CD14-positive monocyte (primary cell): ENCODE measurements around the gene IER3IP1. TPM values are rescaled to one million over a fixed set of nuclear protein-coding genes. Genes with fewer than 3 reads are reported as not detected.
A peak's percentile ranks its signal among the peaks of the same experiment; 100 is the strongest.
"Not testable (repeated sequence)": the region's sequence is repeated elsewhere in the genome, so short reads cannot be mapped to it uniquely, and the experiment has no call there.

ENCODE experiments used
- DNase-seq, 3 donors: peaks; one replicate each; pipeline ENCODE4 v3.0.0-alpha.2; 2011 to 2022
- H2AFZ ChIP-seq: 2 replicates; pipeline ENCODE4 v1.6.0; 2012; ENCODE audit warnings: mild to moderate bottlenecking, low read depth, low read length, inconsistent platforms; ENCODE audit not compliant: insufficient read depth, poor library complexity, severe bottlenecking
- H3K27ac ChIP-seq, 2 donors: 1 replicate in 1 of 2; 2 replicates in 1 of 2; pipeline ENCODE4 v1.5.1; 2012 to 2013; ENCODE audit warnings: low read length in 2 of 2, control low read depth in 1 of 2, inconsistent platforms in 1 of 2, low read depth in 1 of 2, mild to moderate bottlenecking in 1 of 2
- H3K27me3 ChIP-seq, 2 donors: one replicate each; pipeline versions ENCODE4 v1.6.0 to v1.6.1; 2011 to 2013; ENCODE audit warnings: low read length in 2 of 2; ENCODE audit not compliant: control insufficient read depth in 2 of 2, insufficient read depth in 2 of 2
- H3K36me3 ChIP-seq, 2 donors: replicated peaks in 1 of 2; 1 replicate in 1 of 2; 2 replicates in 1 of 2; pipeline versions ENCODE4 v1.5.1 to v1.6.1; 2012 to 2013; ENCODE audit warnings: low read length in 2 of 2, control low read depth in 1 of 2, inconsistent platforms in 1 of 2, mild to moderate bottlenecking in 1 of 2; ENCODE audit not compliant: insufficient read depth in 2 of 2, control insufficient read depth in 1 of 2
- H3K4me1 ChIP-seq, 2 donors: 1 replicate in 1 of 2; 2 replicates in 1 of 2; pipeline versions ENCODE4 v1.5.1 to v1.6.1; 2012 to 2013; ENCODE audit warnings: low read length in 2 of 2, control low read depth in 1 of 2, inconsistent platforms in 1 of 2, mild to moderate bottlenecking in 1 of 2, moderate library complexity in 1 of 2; ENCODE audit not compliant: insufficient read depth in 2 of 2, control insufficient read depth in 1 of 2
- H3K4me2 ChIP-seq: replicated peaks from 2 replicates; pipeline ENCODE3; 2012; ENCODE audit warnings: low read length, moderate library complexity, mild to moderate bottlenecking; ENCODE audit not compliant: poor library complexity, severe bottlenecking; ENCODE audit errors: extremely low read depth
- H3K4me3 ChIP-seq, 3 experiments: fragments of 200-600 bp in 1 of 3; sonication (generic) in 1 of 3; replicated peaks in 1 of 3; 1 replicate in 2 of 3; 2 replicates in 1 of 3; pipeline ENCODE4 v1.5.1; 2011 to 2013; ENCODE audit warnings: low read length in 3 of 3, mild to moderate bottlenecking in 3 of 3, control low read depth in 2 of 3, low read depth in 2 of 3, inconsistent platforms in 1 of 3, moderate library complexity in 1 of 3
- H3K79me2 ChIP-seq: 2 replicates; pipeline ENCODE4 v1.6.0; 2012; ENCODE audit warnings: mild to moderate bottlenecking, control low read depth, inconsistent platforms, low read length, moderate library complexity; ENCODE audit not compliant: insufficient read depth
- H3K9ac ChIP-seq: 2 replicates; pipeline ENCODE4 v1.6.0; 2017; ENCODE audit warnings: low read length, mild to moderate bottlenecking; ENCODE audit not compliant: insufficient read depth, poor library complexity, severe bottlenecking
- H3K9me3 ChIP-seq, 2 donors: replicated peaks in 1 of 2; 1 replicate in 1 of 2; 2 replicates in 1 of 2; pipeline versions ENCODE4 v1.5.1 to v1.6.1; 2012 to 2013; ENCODE audit warnings: low read length in 2 of 2, control low read depth in 1 of 2; ENCODE audit not compliant: control insufficient read depth in 1 of 2, insufficient read depth in 1 of 2
- H4K20me1 ChIP-seq: 2 replicates; pipeline ENCODE4 v1.6.0; 2012; ENCODE audit warnings: mild to moderate bottlenecking, low read length, control low read depth, moderate library complexity; ENCODE audit not compliant: insufficient read depth
- H3K27ac Mint-ChIP-seq, 7 donors: one replicate each; pipeline ENCODE4 v1.8.0; 2020; ENCODE audit warnings: mild to moderate bottlenecking in 7 of 7, mixed read lengths in 7 of 7, moderate library complexity in 6 of 7, inconsistent platforms in 2 of 7
- H3K27me3 Mint-ChIP-seq, 3 donors: one replicate each; pipeline ENCODE4 v1.8.0; 2021 to 2022; ENCODE audit warnings: low read depth in 3 of 3, mild to moderate bottlenecking in 3 of 3, mixed read lengths in 3 of 3, moderate library complexity in 3 of 3, inconsistent platforms in 1 of 3
- H3K36me3 Mint-ChIP-seq, 2 donors: one replicate each; pipeline ENCODE4 v1.8.0; 2020; ENCODE audit warnings: mixed read lengths in 2 of 2, inconsistent platforms in 1 of 2, mild to moderate bottlenecking in 1 of 2
- H3K4me1 Mint-ChIP-seq: one replicate; pipeline ENCODE4 v1.8.0; 2020; ENCODE audit warnings: mild to moderate bottlenecking, mixed read lengths
- H3K4me3 Mint-ChIP-seq, 2 donors: one replicate each; pipeline ENCODE4 v1.8.0; 2020; ENCODE audit warnings: mild to moderate bottlenecking in 2 of 2, mixed read lengths in 2 of 2, moderate library complexity in 1 of 2
- H3K9me3 Mint-ChIP-seq, 7 donors: one replicate each; pipeline ENCODE4 v1.8.0; 2020 to 2022; ENCODE audit warnings: mixed read lengths in 7 of 7, mild to moderate bottlenecking in 6 of 7, moderate library complexity in 6 of 7, inconsistent platforms in 2 of 7
- WGBS: methylation state at CpG from one replicate; pipeline ENCODE4 v1.1.5; 2013; ENCODE audit warnings: missing lambda C conversion rate; ENCODE audit not compliant: insufficient coverage; 5-methylcytosine and 5-hydroxymethylcytosine counted together
- intact Hi-C, 2 donors: fragments of 100-400 bp; cut with micrococcal nuclease; formaldehyde crosslinking; loops; one replicate each; pipeline versions ENCODE4 v1.15.0 to v1.15.1; 2023
- polyA plus RNA-seq, 3 donors: library from polyadenylated mRNA; depleted of rRNA in 1 of 3; unstranded in 2 of 3; stranded (reverse) in 1 of 3; fragments of 300-500 nt in 2 of 3; fragments of >200 nt in 1 of 3; fragmentation: Illumina TruSeq in 2 of 3; gene quantifications; 1 replicate in 2 of 3; 2 replicates in 1 of 3; pipeline ENCODE4 v1.2.3, GENCODE V29; 2012 to 2021
- TF ChIP-seq, protein P1 (sequence below): fragments of 200-600 bp; IDR thresholded peaks from one replicate; pipeline ENCODE4 v1.8.0; 2022; ENCODE audit warnings: antibody characterized with exemption, mild to moderate bottlenecking

The IER3IP1 gene
- polyA plus RNA-seq, 3 donors, result 3.8 to 17.2 (median 14.4) TPM

DNA sequence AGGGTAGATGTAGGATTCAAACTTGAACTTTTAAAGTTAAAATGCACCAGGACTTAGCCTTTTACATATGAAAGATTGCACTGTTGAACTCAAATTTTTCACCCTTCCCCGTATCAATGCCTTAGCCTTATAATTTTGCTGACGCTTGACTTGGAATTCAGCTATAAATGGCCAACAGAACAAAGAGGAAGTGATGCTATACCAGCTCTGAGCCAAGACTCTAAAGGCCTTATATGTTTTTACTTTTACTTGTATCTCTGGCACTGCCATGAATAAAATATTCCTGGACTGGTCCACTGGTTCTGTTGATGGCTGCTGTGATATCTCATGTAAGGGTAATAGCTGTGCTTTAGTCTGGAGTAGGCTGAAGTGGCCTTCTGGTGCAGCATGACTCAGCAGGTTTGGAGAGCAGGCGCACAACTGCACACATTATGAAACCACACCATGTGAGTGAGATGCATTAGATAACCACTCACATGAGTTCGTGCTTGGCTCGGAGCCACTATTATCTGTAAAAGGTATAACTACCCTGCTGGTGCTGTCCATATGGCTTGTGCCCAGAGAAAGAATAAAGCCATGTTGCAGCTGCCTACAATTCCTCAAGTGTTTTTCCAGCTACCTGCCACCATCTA lies 8.4 kb upstream of the IER3IP1 start:
- Mint-ChIP-seq H3K27ac (peak overlapping the region in 4 of 7 donors; percentile 21 to 64 (median 61)), H3K4me1 (peaks cover 2% of the 10 kb centered on the region), H3K9me3 (peaks cover 0 to 30% (median 25%) of the 10 kb centered on the region in 7 donors), H3K27me3 (peaks cover 2 to 10% (median 8%) of the 10 kb centered on the region in 3 donors), H3K36me3 (no peaks in the 10 kb centered on the region), H3K4me3 (peak overlapping the region in 1 of 2 donors; percentile 69)
- Histone ChIP-seq H3K79me2 (no peaks in the 10 kb centered on the region), H3K27ac (no peak overlapping the region), H3K36me3 (no peaks in the 10 kb centered on the region), H3K4me3 (no peak overlapping the region), H4K20me1 (no peaks in the 10 kb centered on the region), H3K4me2 (peak overlapping the region; percentile 27), H3K4me1 (no peaks in the 10 kb centered on the region), H3K27me3 (peaks cover 2 to 9% of the 10 kb centered on the region in 2 donors), H3K9ac (no peak overlapping the region), H3K9me3 (peaks cover 4 to 10% of the 10 kb centered on the region in 2 donors), H2AFZ (peak overlapping the region; percentile 15)
- peak; percentile 13 to 46 (median 26) for DNase-seq
- WGBS, result no CpG with 5 or more reads among the region's 5 CpGs
- TF ChIP-seq, protein P1, sequence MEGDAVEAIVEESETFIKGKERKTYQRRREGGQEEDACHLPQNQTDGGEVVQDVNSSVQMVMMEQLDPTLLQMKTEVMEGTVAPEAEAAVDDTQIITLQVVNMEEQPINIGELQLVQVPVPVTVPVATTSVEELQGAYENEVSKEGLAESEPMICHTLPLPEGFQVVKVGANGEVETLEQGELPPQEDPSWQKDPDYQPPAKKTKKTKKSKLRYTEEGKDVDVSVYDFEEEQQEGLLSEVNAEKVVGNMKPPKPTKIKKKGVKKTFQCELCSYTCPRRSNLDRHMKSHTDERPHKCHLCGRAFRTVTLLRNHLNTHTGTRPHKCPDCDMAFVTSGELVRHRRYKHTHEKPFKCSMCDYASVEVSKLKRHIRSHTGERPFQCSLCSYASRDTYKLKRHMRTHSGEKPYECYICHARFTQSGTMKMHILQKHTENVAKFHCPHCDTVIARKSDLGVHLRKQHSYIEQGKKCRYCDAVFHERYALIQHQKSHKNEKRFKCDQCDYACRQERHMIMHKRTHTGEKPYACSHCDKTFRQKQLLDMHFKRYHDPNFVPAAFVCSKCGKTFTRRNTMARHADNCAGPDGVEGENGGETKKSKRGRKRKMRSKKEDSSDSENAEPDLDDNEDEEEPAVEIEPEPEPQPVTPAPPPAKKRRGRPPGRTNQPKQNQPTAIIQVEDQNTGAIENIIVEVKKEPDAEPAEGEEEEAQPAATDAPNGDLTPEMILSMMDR, result no peak
- intact Hi-C loops, result no loop called here

DNA sequence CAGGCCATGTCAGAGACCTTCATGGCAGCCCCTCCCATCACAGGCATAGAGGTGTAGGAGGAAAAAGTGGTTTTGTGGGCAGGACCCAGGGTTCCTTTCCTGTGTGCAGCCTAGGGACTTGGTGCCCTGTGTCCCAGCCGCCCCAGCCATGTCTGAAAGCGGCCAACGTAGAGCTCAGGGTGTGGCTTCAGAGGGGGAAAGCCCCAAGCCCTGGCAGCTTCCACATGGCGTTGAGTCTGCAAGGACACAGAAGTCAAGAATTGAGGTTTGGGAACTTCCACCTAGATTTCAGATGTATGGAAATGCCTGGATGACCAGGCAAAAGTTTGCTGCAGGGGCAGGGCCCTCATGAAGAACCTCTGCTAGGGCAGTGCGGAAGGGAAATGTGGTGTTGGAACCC lies 6.0 kb upstream of the IER3IP1 start:
- H3K27me3 Mint-ChIP-seq, result peaks cover 4 to 14% (median 7%) of the 10 kb centered on the region in 3 donors
- H3K4me1 Mint-ChIP-seq, H3K27ac ChIP-seq, H3K4me2 ChIP-seq, H4K20me1 ChIP-seq, H3K27me3 ChIP-seq, H3K36me3 Mint-ChIP-seq, H3K4me3 Mint-ChIP-seq, H3K36me3 ChIP-seq, H3K9ac ChIP-seq, H3K4me3 ChIP-seq, H3K27ac Mint-ChIP-seq, H3K4me1 ChIP-seq, DNase-seq, H2AFZ ChIP-seq, H3K79me2 ChIP-seq, intact Hi-C loops: not testable (repeated sequence)
- WGBS, result 91% methylated on average over 5 of the region's 5 CpGs
- H3K9me3 Mint-ChIP-seq, result peaks cover 0 to 28% (median 20%) of the 10 kb centered on the region in 7 donors
- H3K9me3 ChIP-seq, result peaks cover 4 to 10% of the 10 kb centered on the region in 2 donors
